ENCODE measurements around the gene ADAMTS16.

Gene ADAMTS16

DNA sequence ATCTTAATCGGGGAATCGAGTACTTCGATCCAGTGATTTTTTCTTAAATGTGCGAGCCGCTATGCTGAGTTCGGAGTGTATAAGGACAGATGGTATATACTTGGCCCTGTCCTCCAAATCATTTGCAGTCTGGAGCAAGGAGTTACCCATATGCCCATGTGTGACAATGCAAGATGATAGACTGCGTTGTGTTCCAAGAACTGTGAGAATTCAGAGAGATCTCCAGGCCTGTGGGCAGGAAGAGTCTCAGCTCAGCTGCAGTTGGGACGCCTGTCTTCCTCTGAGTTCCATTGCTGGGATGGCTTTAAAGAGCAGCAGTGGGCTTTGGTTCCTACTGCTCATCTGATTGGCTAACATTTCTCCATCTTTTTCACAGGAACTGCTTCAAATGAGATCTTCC lies 106.6 kb downstream of the ADAMTS16 start:
- no peak for DNase-seq

DNA sequence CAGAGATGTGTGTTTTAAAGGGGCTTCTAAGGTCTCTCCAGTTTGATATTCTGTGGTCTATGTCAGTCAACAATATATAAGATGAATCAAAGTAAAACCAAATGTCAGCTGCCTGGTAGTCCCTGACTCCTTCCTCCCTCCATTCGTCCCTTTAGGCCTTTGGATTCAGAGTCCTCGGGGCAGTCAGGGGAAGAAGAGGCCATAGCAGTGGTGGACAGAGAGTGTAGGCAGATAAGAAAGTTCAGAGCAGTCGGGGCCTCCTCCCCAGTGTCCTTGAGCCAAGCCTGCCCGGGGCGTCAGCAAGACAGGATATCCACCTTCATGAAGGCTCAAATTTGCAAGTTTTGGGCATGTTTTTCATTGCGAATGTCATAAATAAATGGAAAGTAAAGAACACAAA lies 110.6 kb downstream of the ADAMTS16 start:
- DNase-seq: no peak

DNA sequence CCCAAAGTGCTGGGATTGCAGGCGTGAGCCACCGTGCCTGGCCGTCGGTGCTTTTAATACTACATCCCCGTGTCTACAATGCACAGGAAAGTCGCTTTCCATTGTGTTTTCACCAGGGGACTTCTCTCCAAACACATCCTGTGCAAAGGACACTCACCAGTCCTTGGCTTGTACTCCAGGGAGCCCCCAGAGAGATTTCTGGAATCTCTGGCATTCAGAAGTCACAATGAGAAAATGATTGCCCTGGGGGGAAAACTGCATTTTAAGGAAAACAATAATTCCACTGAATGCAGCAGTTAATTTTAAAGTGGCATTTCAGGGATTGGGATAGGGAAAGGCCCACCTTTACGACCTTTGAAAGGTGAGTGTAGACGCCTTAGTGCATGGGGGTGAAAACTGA lies 112.0 kb downstream of the ADAMTS16 start:
- no peak for DNase-seq

DNA sequence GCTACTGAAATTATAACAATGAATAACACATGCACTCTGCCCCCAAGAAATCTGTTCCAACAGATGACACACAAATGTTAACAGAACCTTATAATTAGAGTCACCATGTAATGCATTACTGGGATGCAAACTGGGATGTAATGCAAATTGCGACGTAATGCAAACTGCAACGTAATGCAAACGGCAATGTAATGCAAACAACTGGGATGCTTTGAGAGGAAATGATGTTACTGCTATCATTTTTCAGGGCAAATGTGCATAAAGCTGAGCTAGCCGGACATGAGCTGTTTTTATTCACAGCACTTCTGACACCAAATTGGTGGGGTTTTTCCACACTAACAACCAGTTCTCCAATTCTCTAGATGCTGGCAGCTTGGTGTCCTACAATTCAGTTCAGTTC lies 117.2 kb downstream of the ADAMTS16 start:
- no peak for DNase-seq

DNA sequence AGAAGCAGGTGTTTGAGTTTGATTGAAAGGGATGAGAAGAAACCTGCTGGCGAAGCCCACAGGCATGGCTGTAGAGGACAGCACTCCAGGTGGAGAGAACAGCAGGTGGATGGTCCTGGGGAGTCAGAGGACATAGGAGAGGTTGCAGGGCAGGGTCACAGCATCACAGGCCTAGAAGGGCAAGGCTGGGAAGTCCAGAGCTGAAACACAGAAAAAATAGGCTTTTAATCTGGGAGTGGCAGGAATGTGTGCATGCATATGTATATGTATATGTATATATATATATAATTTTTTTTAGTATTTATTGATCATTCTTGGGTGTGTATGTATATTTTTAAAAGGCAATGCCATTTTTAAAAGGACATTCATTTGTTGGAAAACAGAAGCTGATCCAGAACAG lies 118.4 kb downstream of the ADAMTS16 start:
- no peak for DNase-seq

DNA sequence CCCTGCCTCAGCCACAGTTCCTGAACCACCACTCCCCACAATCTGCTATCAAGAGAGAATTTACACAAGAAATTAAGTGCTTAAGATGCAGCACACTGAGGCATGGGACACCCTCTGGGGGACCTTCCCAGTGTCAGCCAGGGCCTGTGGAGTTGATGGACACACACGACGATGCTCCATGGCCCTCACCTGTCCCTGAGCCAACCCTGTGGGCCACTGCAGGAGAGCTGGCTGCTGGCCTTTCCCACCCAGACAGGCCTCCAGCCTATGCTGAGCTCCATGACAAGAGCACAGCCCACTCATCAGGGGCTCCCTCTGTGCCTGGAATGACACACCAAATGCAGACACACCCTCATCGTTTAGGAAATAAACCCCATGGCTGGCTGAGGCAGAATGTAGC lies 124.6 kb downstream of the ADAMTS16 start:
- no peak for DNase-seq

DNA sequence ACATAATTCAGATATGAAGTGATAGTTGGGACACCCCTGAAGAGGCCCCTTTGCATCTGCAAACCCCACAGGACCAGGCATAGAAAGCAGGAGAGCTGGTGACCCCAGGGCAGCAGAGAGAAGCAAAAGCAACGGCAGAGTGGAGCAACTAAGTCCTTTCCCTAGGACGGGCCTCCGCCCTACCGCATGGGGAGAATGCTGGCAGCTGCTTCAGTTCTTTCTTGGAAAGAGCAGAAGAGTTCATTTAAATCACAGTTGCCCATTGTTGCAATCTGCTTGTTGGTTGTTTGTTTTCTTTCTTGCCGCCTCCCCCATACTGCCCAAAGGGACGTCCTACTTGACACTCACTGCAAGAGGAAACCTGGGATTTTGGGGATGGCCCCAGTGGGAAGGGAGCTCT lies 126.2 kb downstream of the ADAMTS16 start:
- no peak for DNase-seq

DNA sequence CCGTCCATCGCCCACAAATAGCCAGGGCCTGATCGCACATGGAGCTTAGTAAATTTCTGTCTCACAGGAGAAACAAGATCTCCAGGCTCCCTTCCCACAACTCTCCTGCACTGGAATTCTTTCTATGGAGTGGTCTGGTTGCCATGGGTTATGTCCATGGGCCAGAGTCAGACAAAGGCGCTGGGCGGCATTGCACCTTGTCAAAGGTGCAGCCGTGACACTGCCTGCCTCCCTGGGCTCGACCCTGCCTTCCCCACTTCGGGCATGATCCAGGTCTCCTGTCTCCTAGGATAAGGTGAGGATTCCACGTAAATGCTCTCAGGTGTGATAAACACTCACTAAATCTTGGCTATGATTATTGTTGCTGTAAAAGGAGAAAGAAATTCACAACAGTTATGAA lies 130.0 kb downstream of the ADAMTS16 start:
- no peak for DNase-seq

DNA sequence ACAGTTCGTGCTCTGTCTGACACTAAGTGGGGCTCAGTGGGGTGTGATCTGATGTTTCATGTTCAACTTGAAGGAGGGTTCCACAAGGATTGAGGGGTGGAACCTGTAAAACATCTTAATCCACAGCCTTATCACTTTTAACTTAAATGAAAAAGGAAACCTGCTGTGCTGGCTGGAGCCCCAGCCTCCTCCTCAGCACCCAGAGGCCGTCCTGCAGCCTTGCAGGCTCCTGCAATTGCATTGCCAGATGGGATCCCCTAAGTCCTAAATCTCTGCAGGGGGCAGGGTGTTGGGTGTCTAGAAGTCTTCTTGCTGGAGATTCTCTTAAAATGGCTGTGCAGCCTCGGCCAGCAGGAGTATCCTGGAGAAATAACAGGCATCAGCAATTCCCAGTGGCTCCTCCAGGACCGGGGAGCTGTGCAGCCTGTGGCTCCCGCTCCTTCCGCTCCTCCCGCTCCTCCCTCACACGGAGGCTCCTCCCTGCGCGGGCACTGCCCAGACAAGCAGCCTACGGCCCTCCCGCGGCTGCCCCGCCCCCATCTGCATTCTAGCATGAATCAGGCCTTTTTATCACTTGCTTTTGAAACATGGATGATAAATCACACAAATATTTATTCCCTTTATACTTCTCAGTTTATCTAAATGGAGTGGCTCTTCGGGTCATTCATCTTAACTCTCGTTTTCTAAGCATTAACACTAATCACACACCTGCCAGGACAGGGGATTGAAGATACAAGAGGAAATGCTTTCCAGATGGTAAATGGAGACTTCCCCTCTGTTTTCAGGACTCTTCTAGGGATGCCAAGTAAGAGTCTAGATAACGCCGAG lies 131.0 kb downstream of the ADAMTS16 start:
- no peak for DNase-seq

DNA sequence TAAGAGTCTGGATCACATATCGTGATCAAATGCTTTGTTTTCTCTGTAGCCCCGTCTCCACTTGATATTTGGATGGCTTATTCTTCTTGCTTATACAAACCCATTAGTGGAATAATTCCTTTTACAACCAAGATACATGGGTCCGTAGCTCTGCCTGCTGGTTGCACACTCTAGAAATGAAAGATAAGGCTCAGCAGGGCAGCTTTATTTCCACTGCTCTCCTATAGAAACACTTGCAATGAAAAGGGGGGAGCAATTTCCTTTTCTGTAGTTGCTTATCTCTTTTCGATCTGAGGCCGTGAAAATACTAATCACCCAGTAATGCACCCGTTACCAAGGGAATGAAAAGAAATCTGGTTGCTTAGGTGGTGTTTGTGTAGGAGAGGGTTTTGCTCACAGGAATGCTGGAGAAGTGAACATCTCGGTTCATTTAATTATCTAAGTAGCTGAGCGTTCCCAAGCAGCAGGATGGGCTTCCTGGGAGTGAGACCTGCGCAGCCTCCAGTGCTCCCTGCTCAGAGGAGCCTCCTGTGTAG lies 131.7 kb downstream of the ADAMTS16 start:
- no peak for DNase-seq

DNA sequence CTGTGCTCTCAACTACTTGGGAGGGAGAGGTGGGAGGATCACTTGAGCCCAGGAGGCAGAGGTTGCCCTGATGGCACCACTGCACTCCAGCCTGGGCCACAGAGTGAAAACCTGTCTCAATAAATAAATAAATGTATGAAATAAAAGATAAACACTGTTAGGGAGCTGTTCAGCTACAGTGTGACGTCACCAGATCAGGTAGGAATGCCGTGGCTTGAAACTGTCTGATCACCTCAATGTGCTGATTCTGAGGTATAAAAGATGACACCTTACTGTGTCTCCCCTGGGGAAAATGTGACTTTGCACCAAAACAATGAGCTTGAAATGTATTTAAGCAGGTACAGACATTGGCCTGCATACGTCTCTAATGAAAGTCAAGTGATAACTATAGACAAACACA lies 133.3 kb downstream of the ADAMTS16 start:
- DNase-seq: no peak

DNA sequence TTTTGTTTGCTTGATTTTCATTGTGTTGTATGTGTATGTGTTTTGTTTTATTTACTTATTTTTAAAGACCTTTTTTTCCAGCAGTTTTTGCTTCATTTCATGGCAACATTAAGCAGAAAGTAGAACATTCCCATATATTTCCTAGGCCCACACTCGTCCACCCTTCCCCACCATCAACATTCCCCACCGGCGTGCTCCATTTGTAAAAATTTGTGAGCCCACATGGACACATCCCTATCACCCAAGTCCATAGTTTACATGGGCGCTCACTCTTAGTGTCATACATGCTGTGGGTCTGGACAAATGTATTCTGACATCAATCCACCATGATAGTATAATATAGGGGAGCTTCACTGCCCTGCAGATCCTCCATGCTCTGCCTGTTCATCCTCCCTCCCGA lies 133.8 kb downstream of the ADAMTS16 start:
- DNase-seq: no peak

DNA sequence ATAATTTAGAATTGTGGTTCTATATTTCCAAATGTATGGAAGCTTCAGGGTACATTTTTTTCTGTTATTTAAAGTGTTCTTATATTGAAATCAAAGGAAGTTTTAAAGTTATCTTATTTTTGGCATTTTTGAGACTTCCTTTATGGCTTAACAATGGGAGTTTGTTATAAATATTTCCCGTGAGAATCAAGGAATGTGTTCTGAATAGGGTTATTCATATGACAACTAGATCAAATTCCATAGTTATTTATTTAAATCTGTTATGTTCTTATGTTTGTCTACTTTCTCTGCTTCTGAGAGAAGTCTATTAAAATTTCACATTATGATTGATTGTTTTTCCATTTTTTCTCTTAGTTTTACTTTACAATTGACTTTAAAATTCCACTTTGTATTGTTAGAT lies 135.1 kb downstream of the ADAMTS16 start:
- DNase-seq: no peak

DNA sequence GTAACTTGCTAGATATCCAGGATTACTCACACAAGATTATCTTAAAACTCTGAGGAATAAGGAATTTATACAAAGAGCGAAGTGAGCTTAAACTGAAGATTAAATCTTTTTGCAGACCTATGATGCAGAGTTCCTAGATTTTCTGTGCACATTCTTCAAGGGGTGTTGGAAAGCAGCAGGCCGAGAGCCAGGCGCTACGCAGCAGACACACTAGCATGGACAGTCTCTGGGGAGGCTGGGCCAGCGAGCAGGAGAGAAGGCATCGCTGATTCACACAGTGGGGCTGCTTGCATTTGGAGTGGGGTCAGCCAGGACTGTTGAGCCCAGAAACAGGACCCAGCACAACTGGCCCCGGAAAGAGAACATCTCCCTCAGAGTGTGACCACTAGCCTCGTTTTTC lies 136.3 kb downstream of the ADAMTS16 start:
- DNase-seq: no peak

DNA sequence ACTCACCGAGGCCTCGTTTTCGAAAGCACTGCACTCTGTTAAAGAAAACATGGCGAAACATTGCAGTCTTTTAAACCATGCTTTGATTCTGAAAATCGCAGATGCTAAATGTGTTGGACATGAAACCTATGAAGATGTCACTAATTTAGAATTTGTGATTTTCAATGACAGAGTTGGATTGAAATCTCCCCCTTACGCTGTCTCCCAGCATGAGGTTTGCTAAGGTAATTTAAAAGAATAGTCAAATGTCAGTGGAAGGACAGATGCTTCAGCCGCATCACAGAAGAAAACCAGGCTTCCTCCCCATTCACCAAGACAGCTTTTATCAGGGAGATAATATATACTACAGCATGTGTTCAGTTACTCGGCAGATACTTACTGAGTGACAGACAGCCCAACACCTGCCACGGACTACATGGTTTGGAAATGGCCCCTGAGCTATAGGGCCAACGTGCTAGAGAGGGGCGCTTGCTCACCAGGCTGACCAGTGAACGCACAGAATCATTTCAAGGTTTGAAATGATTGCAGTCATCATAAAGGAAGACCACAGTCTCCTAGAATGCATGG lies 136.9 kb downstream of the ADAMTS16 start:
- DNase-seq: no peak

DNA sequence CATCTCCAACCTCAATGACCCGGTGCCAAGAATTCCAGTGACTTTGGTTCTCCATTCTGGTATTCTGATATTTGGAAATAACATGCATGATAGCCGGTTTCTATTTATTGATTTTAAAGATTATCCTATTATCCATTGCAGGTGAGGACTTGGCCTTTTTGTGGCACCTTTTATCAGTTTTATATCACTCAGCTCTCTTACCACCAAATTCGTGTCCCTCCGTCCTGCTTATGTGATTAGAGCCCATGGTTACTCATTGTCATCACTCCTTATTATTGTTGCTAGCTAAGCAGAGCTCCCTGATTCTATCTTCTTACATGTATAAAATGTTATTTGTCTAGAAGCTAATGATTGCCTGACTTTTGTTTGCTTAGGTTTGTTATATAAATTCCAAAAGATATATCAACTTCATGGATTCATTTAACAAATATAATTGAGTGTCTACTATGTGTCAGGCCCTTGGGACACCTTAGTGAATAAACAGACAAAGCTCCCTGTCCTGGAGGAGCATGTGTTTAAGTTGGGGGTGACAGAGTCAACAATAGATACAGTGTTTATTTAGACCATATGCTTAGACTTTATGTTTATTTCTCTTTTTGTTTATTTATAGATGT lies 138.2 kb downstream of the ADAMTS16 start:
- DNase-seq: no peak

DNA sequence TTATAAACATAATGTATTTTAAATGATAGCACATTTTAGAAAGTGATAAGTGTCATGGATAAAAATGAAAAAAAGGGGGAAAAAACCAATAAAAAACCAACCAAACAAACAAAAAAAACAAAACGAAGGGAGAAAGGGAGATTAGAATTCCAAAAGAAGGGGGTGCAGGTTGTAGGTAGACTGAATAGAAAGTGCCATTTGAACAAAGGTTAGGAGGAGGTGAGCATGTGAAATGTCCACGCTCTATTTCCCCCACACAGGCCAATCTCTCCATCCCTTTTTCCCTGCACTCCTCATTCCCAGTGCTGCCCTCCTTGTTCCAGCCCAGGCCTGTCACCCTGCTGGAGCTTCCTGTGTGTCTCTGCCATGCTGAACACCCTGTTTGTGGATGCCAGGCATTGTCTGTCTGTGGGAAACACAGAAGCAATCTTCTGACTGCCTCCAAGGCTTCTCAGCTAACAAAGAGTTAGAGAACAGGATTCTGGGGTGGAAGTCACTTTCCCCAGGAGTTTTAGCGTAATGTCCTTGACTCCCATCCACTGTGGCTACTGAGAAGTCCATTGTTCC lies 138.8 kb downstream of the ADAMTS16 start:
- DNase-seq: no peak

DNA sequence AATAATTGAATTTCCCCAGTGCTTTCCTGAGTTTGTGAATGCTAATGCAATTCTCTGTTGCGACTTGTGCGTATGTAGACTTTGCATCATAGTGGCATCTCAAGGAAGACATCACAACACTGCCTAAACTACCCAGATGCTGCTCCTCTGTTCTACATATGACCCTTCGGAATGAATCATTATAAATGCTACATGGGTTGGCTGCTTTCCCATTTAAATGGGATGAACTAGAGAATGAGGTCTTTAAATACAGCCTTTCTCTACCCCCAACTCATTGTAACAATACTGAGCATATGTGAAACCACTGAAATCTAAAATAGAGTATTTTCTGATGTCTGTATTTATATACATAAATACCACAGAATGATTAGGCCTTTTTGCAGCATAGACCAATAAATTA lies 145.8 kb downstream of the ADAMTS16 start:
- DNase-seq: no peak

DNA sequence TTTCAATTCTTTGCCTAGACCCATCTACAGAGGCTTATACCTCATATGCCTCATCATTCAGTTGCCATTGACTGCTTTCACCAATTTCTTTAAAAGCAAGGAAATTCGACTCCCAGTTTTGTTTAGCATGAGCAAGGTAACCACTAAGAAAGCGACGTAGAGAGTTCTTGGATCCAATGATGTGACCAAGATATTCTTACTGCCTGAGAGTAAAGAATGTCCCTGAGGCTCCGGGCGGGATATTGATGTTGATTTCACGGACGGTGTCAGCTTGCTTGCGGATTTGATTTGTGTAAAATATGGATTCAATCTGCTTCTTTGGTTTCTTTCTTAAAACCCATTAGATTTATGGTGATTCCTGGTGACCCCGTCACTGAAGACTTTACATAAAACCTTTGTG lies 147.3 kb downstream of the ADAMTS16 start:
- no peak for DNase-seq

DNA sequence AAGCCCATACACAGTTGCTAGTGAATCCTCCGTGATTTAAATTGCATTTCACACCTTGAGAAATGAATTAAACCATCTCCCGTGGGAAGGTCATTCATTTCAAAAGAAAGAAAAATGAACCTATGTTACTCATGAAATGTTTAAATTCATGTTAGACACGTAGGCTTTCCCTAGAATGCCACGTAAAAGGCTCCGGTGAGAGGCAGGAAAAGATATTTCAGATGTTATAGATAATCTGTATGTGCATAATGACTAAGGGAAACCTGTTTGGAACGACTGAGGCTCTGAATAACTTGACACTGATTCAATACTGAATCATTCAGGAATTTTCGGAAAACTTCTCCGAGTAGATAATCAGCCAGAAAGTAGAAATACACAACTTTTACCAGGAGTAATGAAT lies 148.1 kb downstream of the ADAMTS16 start:
- DNase-seq: no peak

DNA sequence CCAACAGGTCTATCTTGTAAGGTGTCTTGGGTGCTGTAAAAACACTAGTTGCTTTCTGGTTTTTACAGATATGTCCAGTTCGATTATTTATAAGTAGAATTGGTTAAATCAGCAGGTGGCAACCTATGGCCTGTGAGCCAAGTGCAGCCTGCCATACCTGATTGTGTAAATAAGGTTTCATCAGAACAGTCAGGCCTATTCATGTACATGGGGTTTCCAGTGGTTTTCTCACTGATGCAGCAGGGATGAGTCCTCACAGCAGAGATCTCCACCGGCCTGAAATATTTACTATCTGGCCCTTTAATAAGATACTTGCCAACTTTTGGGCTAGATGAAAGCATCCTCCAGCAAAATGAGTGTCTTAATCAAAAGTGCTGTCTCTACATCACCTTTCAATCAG lies 149.4 kb downstream of the ADAMTS16 start:
- no peak for DNase-seq

DNA sequence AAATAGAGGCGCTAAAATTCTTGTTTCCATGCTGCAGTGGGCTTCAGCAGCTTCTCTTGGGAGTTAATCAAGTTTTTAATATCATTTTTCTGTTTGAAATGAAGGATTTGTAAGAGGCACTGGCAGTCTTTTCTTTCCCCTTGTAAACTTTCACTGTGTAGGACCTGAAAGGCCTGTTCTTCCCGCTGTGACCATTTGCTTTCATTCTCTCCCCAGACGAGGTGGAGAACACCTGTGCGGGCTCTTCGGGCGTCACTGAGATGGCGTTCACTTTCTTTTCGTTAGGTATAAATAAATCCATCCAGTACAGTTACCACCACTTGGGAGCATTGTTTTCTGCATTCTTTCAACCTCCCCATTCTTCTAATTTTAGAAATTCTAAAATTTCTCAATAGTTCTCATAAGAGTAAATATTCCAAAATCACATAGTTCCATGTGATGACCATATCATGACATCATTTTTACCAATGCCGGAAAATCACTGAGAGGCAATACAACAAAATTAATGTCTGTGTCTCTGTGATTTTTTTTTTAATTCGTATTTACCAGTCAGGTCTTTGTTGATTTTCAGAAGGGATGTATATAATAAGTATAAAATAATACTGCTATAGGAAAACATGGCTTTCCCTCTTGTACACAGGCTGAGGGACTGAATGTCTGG lies 150.7 kb downstream of the ADAMTS16 start:
- no peak for DNase-seq

DNA sequence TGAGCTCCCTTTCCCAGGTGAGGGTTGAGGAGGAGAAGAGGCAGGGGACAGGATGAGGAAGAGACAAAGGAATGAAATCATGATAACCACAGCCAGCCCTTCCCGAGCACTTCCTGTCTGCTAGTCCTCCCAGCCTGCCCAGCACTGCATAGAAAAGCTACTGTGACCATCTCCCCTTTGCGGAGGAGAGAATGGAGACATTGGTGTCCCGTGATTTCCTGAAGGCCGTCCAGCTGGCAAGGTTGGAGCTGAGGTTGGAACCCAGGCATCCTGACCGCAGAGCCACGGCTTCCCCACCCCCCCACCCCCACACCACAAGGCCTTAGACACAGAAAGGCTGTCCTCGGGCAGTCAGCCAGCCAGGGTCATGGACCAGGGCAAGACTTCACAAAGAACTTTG lies 151.2 kb downstream of the ADAMTS16 start:
- DNase-seq: no peak

Measured in activated CD4-positive, alpha-beta T cell treated with anti-CD3 and anti-CD28 coated beads, Interleukin-10, Interleukin-2, amounts not matched to agents 100 ng/mL and 50 ng/mL, durations not matched to agents 16 hours and 8 hours (primary cell).